Activated CD4-positive, alpha-beta T cell treated with anti-CD3 and anti-CD28 coated beads, Interleukin-2, Interleukin-4, amounts not matched to agents 100 ng/mL and 50 ng/mL, durations not matched to agents 16 hours and 8 hours (primary cell): ENCODE measurements around the gene FTCD.
"Not testable (repeated sequence)": the region's sequence is repeated elsewhere in the genome, so short reads cannot be mapped to it uniquely, and the experiment has no call there.

Source experiments
- DNase-seq: peaks from one replicate; pipeline ENCODE4 v3.0.0-alpha.2; 2020; ENCODE audit warnings: low spot score

Gene FTCD

DNA sequence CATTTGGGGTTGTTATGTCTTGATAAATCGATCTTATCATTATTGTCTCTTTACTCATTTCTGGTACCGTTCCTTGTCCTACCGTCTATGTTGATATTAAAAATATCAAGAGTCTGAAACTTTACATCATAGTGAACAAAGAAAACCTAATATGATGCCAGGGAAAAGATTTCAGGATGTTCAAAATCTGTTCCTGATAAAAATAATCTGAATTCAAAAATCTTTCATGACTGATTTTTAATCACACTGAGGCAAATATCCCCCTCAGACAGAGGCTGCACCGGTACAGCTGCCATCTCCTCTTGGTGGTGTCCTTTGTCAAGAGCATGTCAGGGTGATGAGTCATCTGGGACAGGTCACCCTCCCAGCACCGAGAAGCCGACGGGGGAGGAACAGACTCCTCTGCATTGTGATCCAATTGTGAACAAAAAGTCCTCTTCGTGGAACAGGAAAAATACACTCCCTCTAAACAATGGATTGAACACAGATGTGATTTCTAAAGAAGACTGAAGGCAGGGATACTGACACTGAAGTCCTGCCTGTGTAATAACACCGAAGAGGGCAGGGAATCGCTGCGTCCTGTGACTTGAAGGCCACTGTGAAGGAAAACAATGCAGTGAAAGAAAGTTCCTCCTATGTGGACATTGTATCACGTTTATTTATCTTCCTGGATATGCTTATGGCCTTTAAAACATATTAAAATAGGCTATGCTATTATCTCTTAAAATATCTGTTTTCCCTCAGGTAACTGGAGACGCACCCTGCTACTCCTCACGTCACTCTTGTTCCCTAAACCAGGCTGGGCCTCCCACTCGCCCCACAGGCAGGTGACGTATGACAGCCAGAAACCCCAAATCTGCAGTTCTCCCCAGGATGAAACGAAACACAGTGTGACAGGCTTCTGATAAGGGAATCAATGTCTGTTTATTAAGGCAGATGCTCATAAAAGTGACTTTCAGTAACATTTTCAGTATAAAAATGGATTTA, 33.1 kb upstream of the FTCD start:
- no peak for DNase-seq

DNA sequence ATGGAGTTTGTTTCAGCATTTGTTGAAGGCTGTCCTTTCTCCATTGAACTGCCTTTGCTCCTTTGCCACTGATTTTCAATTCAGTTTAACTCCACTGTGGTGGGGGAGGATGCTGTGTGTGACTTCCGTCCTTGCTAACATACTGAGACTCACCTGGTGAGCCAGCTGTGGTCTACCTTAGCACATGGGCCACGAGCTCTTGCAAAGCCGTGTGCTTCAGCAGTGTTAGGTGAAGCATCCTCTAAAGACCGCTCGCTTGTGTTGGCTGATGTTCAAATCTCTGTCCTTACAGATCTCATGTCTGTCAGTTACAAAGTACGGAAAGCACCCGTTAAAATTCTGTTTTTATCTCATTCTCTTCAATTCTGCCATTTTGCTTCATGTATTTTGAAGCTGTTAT, 32.4 kb upstream of the FTCD start:
- DNase-seq, result no peak

DNA sequence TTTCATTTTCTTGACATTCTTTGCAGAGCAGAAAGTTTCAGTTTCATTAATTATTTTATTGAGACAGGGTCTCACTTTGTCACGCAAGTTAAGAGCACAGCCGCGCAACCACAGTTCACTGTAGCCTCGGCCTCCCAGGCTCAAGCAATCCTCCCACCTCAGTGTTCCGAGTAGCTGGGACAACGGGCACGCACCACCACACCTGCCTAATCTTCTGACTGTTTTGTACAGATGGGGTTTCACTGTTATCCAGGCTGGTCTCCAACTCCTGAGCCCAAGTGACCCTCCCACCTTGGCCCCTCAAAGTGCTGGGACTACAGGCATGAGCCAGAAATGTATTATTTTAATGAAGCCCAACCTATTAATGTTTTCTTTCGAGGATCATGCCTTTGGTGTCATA, 31.9 kb upstream of the FTCD start:
- no peak for DNase-seq

DNA sequence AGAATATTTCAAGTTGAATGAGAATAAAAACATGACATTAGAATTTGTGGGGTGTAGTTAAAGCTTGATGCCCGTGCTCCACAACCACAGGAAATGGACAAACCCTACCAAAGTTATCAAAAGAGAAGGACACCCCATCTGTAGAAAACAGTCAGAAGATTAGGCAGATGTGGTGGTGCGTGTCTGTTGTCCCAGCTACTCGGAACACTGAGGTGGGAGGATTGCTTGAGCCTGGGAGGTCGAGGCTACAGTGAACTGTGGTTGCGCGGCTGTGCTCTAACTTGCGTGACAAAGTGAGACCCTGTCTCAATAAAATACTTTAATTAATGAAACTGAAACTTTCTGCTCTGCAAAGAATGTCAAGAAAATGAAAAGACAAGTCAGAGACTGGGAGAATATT, 30.3 kb upstream of the FTCD start:
- no peak for DNase-seq

DNA sequence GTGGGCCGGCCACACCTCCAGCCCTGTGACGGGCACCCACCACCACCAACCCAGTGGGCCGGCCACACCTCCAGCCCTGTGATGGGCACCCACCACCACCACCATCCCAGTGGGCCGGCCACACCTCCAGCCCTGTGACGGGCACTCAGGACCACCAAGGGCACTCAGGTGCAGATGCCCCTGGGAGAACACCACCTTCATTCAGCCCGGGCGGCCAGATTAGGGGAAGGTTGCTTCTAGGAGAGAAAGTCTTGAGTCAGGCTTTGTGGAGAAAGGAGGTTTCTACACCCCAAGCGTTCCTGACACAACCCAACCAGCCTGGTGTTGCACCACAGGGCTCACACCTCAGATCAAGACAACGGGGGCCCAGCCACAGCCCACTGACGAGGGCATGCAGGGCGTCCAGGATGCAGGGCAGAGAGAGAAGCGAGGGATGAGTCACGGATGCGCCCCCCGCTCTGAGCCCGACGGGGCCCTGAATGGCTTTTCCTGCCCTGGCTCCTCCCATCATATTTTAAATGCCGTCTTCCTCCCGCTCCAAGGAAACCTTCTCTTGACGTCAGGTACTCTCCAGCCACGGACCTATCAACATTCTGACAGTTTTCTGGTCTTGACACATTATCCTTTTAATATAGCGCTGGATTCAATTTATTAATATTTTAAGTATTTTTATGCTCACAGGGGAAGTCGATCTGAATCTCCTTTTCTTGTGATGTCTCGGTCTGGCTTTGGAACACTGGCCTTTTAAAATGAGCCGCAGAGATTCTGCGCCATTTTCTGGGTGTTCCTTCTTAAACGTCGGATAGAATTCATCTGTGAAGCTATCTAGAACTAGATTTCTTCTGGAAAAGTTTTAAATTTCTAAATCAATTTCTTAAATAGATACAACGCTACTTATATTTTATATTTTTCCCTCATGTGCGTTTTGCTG, 29.5 kb upstream of the FTCD start:
- peak; percentile 55 for DNase-seq

DNA sequence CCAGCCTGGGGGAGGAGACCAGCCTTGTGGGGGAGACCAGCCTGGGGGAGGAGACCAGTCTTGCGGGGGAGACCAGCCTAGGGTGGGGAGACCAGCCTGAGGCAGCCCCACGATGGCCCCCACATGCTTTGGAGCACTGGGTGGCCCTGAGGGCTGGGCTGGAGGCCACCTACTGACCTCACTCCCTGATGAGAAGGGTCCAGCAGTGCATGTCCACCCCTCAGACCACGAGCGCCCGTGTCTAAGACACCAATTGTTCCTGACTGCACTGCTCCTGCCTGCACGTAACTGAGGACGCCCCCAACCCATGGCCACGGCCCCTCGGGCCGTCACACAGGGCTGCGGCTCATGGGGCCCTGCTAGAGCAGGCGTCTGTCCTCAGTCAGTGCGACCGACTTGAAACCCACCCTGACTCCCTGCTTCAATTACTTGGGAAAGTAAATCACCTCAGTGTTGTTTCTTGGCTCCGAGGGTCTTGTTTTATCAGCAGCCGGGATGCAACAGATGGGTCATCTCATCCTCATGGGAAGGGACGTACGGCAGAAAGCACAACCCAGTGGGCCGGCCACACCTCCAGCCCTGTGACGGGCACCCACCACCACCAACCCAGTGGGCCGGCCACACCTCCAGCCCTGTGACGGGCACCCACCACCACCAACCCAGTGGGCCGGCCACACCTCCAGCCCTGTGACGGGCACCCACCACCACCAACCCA, 28.7 kb upstream of the FTCD start, which contains the start of gene SPATC1L:
SPATC1L (minus strand) TSS at position 550 of the 715 bp plus-strand sequence. CDS start 1,643 bp downstream, outside the sequence.
- DNase-seq, result peak; percentile 33

DNA sequence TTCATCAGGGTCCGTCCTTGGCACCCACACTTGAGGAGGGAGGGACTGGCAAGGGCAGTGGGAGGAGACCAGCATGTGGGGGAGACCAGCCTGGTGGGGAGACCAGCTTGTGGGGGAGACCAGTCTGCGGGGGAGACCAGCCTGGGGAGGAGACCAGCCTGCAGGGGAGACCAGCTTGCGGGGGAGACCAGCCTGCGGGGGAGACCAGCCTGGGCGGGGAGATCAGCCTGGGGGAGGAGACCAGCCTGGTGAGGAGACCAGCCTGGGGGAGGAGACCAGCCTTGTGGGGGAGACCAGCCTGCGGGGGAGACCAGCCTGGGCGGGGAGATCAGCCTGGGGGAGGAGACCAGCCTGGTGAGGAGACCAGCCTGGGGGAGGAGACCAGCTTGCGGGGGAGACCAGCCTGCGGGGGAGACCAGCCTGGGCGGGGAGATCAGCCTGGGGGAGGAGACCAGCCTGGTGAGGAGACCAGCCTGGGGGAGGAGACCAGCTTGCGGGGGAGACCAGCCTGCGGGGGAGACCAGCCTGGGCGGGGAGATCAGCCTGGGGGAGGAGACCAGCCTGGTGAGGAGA, 28.0 kb upstream of the FTCD start:
- DNase-seq, result not testable (repeated sequence)

DNA sequence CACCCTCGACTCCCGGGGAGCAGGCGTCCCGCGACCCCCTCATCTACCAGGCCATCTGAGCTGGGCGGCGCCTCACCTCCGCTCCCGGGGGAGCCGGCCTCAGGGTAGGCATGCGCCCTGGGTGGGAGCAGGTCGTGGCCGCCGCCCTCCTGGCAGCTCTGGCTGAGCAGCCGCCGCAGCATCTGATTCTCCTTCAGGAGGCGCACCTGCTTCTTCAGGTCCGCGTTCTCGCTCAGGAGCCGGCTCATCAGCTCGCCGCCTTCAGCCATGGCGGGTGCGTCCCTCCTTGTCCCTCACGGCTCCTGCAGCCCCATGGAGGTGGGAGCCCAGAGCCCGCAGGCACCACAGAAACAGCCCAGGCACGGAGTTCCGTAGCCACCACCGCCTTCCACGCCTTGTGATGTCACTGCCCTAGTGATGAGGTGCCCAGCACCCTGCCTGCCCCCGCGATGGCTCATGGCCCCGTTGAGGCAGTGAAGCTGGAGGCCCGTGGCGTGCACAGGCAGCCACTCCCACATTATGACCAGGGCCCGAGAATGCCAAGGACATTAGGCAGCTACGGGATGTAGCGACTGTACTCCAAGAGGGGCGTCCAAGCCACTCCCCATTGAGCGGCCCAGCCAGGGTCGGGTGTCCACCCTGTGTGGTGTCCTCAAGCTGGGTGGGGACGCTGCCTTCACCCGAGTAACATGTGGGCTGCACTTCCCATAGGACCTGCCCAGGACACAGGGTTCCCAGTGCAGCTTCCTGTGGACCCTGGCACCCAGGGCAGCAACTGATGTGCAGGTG, 27.4 kb upstream of the FTCD start:
- DNase-seq, result no peak

DNA sequence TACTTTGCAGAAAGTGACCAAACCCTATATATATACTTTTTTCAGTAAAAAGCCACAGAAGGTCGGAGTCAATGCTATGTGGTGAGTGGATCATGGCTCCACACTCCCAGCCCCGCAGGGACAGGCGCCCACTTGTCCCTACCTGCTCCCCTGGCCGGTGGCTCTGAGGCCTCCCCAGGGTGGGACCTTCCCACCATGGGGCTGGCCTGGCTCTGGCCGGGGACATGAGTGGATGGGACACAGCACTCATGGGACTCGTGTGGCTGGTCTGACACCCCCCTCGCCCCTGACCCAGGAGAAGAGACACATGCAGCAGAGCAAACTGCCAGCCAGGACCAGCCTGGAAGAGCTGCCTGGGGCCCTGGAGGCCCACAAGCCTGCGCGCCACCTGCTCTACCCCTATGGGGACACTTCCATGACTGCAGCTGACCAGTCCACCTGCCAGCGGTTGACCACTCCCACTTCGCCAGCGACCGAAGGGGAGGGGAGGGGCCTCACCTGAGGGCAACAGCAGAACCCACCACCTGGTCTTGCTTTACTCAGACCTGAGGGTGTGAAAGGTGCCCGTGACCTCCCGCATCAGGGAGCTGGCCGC, 26.7 kb upstream of the FTCD start:
- DNase-seq, result no peak

DNA sequence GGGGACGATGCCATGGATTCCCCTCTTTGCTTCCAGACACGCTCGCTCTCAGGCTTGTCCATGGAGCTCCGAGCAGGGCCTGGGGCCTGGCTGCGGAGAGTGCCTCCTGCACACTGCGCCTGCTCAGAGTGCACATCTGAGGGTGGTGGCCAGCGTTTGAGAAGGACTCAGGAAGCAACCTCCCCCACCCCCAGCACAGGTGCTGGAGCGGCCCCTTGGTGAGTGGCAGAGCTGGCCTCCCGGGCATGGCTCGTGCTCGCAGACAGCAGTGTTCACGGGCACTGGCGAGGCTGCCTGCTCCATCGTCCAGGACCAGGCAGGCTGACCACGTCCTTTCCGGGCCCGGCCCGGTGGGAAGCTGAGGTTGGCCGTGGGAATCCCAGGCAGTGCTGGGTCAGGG, 26.1 kb upstream of the FTCD start:
- DNase-seq, result no peak

DNA sequence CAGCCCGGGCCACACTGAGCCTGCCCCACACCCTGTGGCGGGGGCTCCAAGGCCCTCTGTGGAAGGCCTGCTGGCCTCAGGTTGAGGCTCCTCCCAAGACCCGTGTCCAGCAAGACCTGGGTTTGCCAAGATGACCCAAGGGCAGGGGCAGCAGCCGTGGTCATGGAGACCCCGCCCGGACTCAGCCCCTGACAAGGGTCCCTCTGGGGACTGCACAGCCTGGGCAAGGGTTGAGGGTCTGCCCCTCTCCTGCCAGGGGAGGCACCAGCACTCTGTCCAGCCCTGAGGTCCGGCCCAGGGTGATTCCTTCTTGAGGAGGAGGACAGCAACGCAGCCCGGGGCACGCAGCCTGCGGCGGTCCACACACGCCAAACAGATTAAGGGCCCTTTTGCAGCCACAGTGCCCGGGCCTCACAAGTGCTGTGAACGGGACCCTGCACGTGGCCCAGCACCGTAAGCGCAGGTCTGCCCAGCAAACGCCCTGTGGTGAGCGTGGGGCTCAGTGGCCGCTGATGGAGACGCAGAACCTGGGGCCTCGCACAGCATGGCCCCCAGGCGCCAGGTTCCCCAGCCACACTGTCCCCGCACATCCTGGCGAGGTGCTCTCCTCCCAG, 25.5 kb upstream of the FTCD start:
- no peak for DNase-seq

DNA sequence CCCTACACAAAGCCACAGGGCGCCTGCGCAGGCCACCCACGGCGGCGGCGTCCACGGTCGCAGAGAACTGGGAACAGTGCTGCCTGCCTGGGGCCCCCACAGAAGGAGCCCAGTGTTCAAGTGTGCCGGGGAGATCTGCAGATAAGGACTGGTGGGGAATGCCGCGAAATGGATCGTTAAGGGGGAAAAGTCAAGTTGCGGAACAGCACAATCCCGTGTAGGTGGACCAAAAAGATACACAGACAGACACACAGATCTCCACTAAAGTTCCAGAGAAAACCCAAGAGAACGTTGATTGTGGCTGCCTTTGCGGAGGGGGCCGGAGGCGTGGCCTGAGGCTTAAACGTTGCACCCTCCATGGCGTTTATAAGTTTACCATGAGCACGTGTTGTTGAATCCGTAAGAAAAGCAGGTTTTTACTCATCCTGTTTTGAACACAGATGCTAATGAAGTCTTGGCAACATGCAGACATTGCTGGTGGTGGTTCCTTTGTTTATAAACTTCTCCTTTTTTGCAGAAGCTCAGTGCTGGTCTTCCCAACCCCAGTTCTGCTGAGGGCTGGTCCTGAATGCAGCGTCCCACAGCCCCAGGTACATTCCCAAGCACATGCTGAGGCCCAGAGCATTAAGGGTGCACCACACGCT, 24.8 kb upstream of the FTCD start:
- no peak for DNase-seq

DNA sequence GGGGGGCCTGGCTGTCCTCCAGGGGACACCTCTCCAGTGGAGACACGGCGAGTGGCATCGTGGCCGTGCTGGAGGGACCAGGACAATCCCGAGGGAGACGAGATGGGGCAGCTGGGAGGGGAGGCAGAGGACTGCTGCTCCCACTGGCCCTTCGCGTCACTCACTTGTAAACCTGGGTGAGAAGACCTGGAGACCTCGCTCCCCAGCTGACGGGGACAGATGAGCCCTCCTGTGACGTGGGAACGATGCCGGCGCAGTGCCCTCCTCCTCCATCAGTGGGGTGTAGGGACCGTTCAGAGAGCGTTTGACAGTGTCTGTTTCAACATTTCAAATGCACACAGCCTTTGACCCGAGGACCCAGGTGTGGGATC, 24.3 kb upstream of the FTCD start:
- DNase-seq, result no peak

DNA sequence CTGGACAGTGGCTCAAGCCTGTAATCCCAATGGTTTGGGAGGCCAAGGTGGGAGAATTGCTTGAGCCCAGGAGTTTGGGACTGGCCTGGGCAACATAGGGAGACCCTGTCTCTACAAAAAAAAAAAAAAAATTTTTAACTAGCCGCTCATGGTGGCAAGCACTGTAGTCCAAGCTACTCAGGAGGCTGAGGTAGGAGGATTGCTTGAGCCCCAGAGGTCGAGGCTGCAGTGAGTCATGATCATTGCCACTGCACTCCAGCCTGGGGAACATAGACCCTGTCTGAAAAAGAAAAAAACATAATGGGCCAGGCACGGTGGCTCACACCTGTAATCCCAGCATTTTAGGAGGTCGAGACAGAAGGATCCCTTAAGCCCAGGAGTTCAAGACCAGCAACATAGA, 23.6 kb upstream of the FTCD start:
- DNase-seq, result no peak

DNA sequence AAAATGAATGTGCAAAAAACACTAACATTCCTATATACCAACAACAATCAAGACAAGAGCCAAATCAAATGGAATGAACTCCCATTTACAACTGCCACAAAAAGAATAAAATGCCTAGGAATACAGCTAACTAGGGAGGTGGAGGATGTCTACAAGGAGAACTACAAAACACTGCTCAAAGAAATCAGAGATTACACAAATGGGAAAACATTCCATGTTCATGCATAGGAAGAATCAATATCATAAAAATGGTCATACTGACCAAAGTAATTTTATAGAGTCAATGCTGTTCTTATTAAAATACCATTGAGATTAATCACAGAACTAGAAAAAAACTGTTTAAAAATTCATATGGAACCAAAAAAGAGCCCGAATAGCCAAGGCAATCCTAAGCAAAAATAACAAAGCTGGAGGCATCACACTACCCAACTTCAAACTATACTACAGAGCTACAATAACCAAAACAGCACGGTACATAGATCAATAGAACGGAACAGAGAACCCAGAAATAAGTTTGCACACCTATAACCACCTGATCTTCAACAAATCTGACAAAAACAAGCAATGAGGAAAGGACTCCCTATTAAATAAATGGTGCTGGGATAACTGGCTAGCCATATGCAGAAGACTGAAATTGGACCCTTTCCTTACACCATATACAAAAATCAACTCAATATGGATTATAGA, 21.2 kb upstream of the FTCD start:
- DNase-seq, result not testable (repeated sequence)

DNA sequence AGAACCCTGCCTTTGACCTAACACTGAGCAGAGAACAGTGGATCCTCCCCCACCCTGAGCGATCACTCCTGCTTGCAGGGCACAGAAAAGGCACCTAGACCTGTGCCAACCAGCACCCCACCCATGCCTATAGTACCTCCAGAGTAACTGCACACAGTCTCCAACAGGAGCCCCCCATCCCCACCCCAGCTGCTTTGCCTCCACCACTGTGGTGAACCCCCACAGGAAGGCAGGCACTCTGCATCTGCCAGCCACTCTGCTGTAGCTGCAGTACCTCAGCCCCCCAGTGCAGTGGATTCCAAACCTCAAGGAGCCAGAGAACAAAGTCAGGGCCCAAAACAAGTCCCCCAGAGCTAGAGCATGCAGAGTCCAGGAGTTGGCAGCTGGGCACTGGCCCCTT, 18.2 kb upstream of the FTCD start:
- DNase-seq, result no peak

DNA sequence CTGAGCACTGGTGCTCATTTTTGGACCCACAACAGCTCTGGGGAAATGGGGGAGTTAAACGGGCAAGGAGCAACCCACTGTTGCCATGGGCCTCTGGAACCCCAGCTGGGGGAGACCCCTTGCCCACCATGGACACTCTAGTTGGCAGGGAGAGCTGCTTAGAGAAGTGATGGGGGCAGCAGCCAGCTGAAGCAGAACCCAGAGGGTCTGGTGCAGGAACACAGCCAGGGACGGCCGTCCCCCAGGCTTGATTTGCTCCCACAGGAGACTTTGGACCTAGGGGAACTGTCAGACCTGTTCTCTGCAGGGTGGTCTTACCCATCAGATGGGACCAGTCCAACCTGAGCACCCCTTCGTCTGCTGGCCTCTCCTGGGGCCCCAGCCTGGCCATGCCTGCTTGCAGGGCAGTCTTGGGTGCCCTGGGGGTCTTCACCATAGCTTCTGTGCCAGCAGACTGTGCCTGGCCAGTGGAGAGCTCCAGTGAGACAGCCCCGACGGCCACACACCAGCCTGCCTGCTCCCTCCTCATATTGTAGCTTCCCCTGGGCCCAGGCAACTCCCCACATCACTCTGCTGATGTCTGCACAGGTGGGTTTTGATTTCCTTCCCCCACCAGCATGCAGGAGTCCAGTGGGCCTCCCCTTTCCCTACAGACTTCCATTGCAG, 17.6 kb upstream of the FTCD start:
- no peak for DNase-seq
